Cardiac fibroblast (primary cell): ENCODE measurements around the gene BTBD19.
"Not testable (repeated sequence)": the region's sequence is repeated elsewhere in the genome, so short reads cannot be mapped to it uniquely, and the experiment has no call there.

Experiments used
- DNase-seq, 2 donors: peaks; one replicate each; pipeline versions ENCODE4 v3.0.0 to v3.0.0-alpha.2; 2010; ENCODE audit warnings: low read depth in 2 of 2
- H3K4me3 ChIP-seq, 2 donors: replicated peaks in 1 of 2; 1 replicate in 1 of 2; 2 replicates in 1 of 2; pipeline ENCODE4 v1.5.1; 2011; ENCODE audit warnings: low read depth in 2 of 2, low read length in 2 of 2, mild to moderate bottlenecking in 2 of 2, moderate library complexity in 1 of 2
- TF ChIP-seq, protein P1 (sequence below): IDR thresholded peaks from one replicate; pipeline ENCODE4 v1.5.1; 2011; ENCODE audit warnings: low read depth, mild to moderate bottlenecking, low read length, inconsistent platforms

Gene BTBD19

DNA sequence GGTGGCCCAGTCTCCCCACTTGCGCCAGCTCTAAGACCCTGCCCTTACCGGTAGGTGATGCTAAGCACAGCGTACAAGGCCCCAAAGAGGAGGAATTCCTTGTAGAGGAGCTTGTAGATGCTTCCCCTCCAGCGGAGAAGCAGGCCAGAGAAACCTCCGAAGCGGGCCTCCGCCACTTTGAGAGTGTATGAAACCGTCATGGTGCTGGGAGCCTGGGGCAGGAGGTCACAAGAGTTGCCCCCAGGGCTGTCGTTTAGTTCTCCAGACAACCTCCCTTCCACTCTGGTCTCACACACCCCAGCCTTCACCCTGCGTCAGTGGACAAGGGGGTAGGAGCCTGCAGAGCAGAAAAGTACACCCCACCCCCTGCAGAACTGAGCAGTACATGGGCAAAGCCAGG lies 20.8 kb upstream of the BTBD19 start:
- TF ChIP-seq, protein P1, sequence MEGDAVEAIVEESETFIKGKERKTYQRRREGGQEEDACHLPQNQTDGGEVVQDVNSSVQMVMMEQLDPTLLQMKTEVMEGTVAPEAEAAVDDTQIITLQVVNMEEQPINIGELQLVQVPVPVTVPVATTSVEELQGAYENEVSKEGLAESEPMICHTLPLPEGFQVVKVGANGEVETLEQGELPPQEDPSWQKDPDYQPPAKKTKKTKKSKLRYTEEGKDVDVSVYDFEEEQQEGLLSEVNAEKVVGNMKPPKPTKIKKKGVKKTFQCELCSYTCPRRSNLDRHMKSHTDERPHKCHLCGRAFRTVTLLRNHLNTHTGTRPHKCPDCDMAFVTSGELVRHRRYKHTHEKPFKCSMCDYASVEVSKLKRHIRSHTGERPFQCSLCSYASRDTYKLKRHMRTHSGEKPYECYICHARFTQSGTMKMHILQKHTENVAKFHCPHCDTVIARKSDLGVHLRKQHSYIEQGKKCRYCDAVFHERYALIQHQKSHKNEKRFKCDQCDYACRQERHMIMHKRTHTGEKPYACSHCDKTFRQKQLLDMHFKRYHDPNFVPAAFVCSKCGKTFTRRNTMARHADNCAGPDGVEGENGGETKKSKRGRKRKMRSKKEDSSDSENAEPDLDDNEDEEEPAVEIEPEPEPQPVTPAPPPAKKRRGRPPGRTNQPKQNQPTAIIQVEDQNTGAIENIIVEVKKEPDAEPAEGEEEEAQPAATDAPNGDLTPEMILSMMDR = no peak
- no peak for DNase-seq

DNA sequence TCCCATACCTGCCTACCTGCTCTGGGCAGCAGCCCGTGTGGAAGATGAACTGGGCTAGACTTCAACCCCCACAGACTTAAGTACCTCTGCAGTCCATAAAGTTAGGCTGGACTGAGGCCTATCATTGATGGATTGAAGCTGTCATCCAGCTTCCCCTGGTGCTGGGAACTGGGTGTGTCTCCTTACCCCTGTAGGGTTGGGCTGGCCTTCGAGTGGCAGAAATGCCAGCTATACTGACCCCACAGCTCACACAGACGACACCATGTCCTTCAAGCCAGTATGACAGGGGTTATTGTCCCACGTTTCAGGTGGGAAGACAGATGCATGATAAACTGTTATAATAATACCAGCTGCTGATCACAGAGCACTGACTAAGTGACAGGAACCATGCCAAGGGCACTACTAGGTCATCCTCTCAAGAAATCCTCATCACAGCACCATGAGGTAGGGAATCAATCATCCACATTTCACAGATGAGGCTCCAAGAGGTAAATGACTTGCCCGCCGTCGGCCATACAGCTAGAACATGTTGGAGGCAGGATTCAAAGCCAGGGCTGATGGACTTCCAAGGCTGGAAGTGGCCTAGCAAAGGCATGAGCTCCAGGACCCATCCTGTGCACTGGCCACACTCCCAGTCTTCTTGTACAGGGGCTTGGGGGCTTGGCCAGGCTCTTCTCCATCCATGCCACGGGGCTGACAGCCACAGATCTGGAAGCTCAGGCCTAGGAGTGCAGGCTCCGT lies 20.0 kb upstream of the BTBD19 start, which contains the start of gene BEST4:
BEST4 (minus strand) TSS at position 51 of the 741 bp plus-strand sequence. CDS start 465 bp downstream, outside the sequence.
- TF ChIP-seq, protein P1 = no peak
- H3K4me3 ChIP-seq = no peak within 1 kb of the TSS
- no peak for DNase-seq

More for the DNA sequence above, 20.8 kb upstream of the BTBD19 start:
- no peak overlapping the region for H3K4me3 ChIP-seq

DNA sequence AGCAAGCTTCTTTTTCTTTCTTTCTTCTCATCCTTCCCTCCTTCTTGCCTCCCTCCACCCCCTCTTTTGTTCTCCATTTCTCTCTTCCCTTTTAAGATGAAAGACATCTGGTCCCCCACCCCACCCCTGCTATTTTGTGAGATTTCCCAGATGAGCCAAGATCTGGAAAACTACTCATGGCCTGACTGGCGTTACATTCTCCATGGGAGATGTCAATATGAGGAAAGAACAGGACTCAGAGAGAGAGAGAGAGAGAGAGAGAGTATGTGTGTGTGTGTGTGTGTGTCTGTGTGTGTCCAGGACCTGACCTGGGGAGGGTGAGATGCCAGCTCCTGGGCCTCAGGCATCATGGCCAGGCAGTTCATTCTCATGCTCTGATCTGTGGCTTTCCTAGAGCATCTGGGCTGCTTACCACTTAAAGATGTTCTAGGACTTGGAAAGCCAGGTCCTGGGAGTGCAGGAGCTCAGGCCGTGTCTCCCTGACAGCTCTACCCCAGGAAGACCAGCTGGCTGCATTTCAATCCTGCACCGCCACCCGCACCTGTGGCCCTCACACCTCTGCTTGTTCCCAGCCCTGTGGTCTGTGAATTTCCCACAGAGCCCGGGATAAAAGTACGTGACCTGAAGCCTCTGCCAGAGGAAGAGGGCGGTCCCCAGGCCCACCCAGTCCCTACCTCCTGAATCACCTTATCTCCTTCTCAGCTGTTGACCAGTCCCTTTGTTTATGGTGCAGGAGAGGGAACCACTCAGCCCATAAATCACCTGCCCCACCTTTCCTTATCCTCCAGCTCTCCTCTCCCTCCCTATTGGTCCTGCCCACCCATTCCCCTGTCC lies 17.1 kb upstream of the BTBD19 start:
- no peak overlapping the region for H3K4me3 ChIP-seq
- no peak for DNase-seq
- TF ChIP-seq, protein P1 = no peak

DNA sequence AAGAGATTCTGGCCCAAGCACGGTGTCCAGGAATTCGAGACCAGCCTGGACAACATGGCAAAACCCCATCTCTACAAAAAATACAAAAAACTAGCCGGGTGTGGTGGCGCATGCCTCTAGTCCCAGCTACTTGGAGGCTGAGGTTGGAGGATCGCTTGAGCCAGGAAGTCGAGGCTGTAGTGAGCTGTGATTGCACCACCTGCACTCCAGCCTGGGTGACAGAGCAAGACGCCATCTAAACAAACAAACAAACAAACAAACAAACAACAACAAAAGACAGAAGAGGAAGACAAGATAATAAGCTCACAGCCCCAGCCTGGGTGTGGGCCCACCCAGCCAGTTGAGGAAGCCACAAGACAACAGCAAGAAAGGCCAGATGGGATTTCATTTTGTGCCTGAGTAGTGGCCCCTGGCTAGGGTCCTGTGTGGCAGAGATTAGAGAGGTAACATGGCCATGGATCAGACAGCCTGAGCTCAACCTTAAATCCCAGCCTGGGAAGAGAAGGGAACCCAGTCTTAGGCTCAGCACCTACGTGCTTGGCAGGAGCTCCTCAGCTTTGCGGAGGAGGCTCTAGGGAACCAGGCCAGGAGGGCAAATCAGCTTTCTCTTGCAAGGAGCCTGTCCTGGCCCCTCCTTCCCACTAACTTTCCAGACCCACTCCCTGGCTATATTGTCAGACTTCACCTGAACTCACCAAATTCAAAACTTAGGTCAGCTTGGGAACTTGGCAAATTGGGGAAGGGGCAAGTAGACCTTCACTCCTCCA lies 15.4 kb upstream of the BTBD19 start:
- no peak for DNase-seq
- TF ChIP-seq, protein P1 = no peak
- no peak overlapping the region for H3K4me3 ChIP-seq

DNA sequence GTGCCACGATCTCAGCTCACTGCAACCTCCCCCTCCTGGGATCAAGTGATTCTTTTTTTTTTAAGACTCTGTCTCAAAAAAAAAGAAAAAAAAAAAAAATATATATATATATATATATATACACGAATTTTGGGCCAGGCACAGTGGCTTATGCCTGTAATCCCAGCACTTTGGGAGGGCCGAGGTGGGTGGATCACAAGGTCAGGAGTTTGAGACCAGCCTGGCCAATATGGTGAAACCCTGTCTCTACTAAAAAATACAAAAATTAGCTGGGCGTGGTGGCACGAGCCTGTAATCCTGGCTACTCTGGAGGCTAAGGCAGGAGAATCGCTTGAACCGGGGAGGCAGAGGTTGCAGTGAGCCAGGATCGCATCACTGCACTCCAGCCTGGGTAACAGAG lies 10.4 kb upstream of the BTBD19 start:
- DNase-seq, H3K4me3 ChIP-seq: not testable (repeated sequence)

DNA sequence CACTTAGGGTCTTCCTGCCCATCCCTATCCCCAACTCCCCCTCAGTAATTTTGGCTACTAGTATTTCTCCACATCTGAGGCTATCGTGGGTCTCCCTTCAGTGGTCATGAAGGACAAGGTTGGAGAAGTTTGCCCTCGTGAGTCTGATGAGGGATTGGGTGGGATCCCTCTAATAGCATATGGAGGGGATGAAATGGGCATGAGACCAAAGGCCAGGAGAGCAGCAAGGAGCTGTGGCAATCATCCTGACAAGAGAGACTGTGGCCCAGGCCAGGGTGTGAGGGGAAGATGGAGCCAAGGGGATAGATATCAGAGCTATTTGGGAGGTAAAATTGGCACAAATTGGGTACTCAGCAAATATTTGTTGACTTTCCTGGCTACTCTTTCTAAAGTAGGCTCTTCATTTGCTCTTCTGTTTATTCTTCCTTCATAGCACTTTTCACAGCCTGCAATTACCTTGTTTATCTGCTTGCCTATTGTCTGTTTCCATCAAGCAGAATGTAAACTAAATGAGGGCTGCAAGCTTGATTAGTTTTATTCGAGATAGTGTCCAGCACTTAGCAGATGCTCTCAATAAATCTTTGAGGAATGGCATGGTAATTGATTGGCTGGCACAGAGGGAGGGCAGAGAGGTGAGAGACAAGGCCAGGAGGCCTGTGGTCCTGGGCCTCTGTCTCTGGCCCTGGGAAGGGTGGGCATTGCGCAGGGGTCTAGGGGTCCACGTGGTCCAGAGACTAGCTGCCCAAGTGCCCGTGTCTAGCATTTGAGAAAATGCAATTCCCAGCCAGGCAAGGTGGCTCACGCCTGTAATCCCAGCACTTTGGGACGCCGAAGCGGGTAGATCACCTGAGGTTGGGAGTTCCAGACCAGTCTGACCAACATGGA lies 9.6 kb upstream of the BTBD19 start:
- TF ChIP-seq, protein P1 = no peak
- no peak overlapping the region for H3K4me3 ChIP-seq
- DNase-seq = no peak
